Spleen (tissue), 7 donors: ENCODE results near the gene CCL4.

Experiments used
- POLR2AphosphoS5 ChIP-seq, 3 donors: sonication (generic); formaldehyde crosslinking; IDR thresholded peaks; one replicate each; pipeline ENCODE4 v1.5.1; 2017; ENCODE audit warnings: antibody characterized with exemption in 3 of 3
- TF ChIP-seq, protein P1 (sequence below), 11 experiments: fragments of 200-600 bp in 7 of 11; fragments of 450-650 bp in 4 of 11; sonication (generic) in 4 of 11; IDR thresholded peaks in 8 of 11; conservative IDR thresholded peaks in 3 of 11; 1 replicate in 7 of 11; 2 replicates in 4 of 11; pipeline versions ENCODE4 v1.4.0 to v1.8.0; 2016 to 2021; ENCODE audit warnings: antibody characterized with exemption in 11 of 11, inconsistent platforms in 4 of 11, mild to moderate bottlenecking in 1 of 11
- donor health status: DM: no; HTN: no; CAD: no; lungs with moderate emphysema.
- donor health status: DM: no; HTN: no; CAD: no.
- donor health status: DM: no; HTN: no; CAD: no.

DNA sequence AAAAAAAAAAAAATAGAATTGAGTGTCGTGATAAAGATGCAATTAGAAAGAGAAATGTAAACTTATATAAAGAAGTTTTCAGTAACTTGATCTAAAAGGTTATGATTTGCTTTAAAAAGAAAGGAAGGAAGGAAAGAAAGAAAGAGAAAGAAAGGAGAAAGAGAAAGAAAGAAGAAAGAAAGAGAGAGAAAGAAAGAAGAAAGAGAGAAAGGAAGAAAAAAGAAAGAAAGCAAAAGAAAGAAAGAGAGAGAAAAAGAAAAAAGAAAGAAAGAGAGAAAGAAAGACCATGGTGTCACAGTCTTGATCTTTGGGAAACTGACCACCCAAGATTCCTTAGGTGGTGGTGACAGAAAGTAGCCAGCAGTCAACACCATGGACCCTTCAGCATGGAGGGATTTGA is 9.4 kb upstream of the CCL4 start:
- TF ChIP-seq, protein P1, sequence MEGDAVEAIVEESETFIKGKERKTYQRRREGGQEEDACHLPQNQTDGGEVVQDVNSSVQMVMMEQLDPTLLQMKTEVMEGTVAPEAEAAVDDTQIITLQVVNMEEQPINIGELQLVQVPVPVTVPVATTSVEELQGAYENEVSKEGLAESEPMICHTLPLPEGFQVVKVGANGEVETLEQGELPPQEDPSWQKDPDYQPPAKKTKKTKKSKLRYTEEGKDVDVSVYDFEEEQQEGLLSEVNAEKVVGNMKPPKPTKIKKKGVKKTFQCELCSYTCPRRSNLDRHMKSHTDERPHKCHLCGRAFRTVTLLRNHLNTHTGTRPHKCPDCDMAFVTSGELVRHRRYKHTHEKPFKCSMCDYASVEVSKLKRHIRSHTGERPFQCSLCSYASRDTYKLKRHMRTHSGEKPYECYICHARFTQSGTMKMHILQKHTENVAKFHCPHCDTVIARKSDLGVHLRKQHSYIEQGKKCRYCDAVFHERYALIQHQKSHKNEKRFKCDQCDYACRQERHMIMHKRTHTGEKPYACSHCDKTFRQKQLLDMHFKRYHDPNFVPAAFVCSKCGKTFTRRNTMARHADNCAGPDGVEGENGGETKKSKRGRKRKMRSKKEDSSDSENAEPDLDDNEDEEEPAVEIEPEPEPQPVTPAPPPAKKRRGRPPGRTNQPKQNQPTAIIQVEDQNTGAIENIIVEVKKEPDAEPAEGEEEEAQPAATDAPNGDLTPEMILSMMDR (IDR thresholded peaks at IDR 0.05 in 8 of 11, conservative IDR thresholded peaks at IDR 0.05 in 3 of 11): no peak
- no peak for TF ChIP-seq POLR2AphosphoS5 (IDR thresholded peaks at IDR 0.05)
